ENCODE measurements around the gene S100PBP.
"Not testable (repeated sequence)": the region's sequence is repeated elsewhere in the genome, so short reads cannot be mapped to it uniquely, and the experiment has no call there.

S100PBP gene

GRCh38 chr1:32786856-32787255, 30.6 kb upstream of the S100PBP start:
- DNase-seq, result no peak

- DNase-seq, result not testable (repeated sequence)
These were observed 28.1 kb upstream of the S100PBP start for GRCh38 chr1:32789356-32789755.

- DNase-seq, result no peak
These were observed 25.6 kb upstream of the S100PBP start for GRCh38 chr1:32791881-32792280.

GRCh38 chr1:32795763-32796162, 21.7 kb upstream of the S100PBP start:
- DNase-seq, result not testable (repeated sequence)

GRCh38 chr1:32797456-32797855, 20.0 kb upstream of the S100PBP start:
- no peak for DNase-seq

- DNase-seq, result no peak
These were observed 19.3 kb upstream of the S100PBP start for GRCh38 chr1:32798191-32798590.

GRCh38 chr1:32798679-32799416, 18.6 kb upstream of the S100PBP start:
- no peak for DNase-seq

GRCh38 chr1:32801096-32801715, 16.2 kb upstream of the S100PBP start:
- DNase-seq, result no peak

- DNase-seq, result not testable (repeated sequence)
These were observed 13.0 kb upstream of the S100PBP start for GRCh38 chr1:32804460-32804859.

- no peak for DNase-seq
These were observed 11.2 kb upstream of the S100PBP start for GRCh38 chr1:32806290-32806689.

- DNase-seq, result no peak
These were observed 10.4 kb upstream of the S100PBP start for GRCh38 chr1:32806910-32807523.

- DNase-seq, result no peak
These were observed 8.9 kb upstream of the S100PBP start for GRCh38 chr1:32808580-32808979.

GRCh38 chr1:32810358-32810757, 7.1 kb upstream of the S100PBP start:
- DNase-seq, result no peak

GRCh38 chr1:32811265-32811664, 6.2 kb upstream of the S100PBP start:
- DNase-seq, result no peak

GRCh38 chr1:32811917-32812316, 5.5 kb upstream of the S100PBP start:
- DNase-seq, result no peak

- DNase-seq, result no peak
These were observed 3.3 kb upstream of the S100PBP start for GRCh38 chr1:32813941-32814739.

- DNase-seq, result peak; percentile 41
These were observed 736 bp upstream of the S100PBP start for GRCh38 chr1:32816676-32817158.

GRCh38 chr1:32817815-32818786, 648 bp downstream of the S100PBP start:
- peak; percentile 83 for DNase-seq

- DNase-seq, result peak; percentile 12
These were observed 1.5 kb downstream of the S100PBP start for GRCh38 chr1:32818804-32819541.

GRCh38 chr1:32825181-32825580, 7.7 kb downstream of the S100PBP start:
- DNase-seq, result no peak

- DNase-seq, result peak; percentile 9
These were observed 10.9 kb downstream of the S100PBP start for GRCh38 chr1:32828341-32828740.

All from NCI-H69 (cell line).